GM12878 (cell line): ENCODE data around the gene KDM1B. TPM values are rescaled to one million over a fixed set of nuclear protein-coding genes. Genes with fewer than 3 reads are reported as not detected.

Source experiments
- ATAC-seq: fragments of 200-7000 bp; cut with Tn5 transposase; 3 replicates; pipeline ENCODE4 v1.9.1; 2020; ENCODE audit warnings: mild to moderate bottlenecking, moderate library complexity
- BruUV-seq: library from RNA; stranded (reverse); fragments of 400-500 nt; replicated peaks from 2 replicates; lab custom pipeline; 2021; lab: Mats Ljungman, UMichigan
- CTCF ChIA-PET: fragments of 300-600 bp; sonication (Branson Sonifier 250); formaldehyde crosslinking; extraction: SDS; loops from one replicate; lab custom pipeline; 2021; ENCODE audit warnings: inconsistent platforms; lab: Yijun Ruan, JAX
- POLR2A ChIA-PET: fragments of 350-600 bp; formaldehyde crosslinking; extraction: SDS; loops from one replicate; lab custom pipeline; 2021; ENCODE audit warnings: inconsistent platforms; lab: Charles Lee
- RAD21 ChIA-PET: fragments of 300-600 bp; sonication (Branson Sonifier 250); formaldehyde crosslinking; loops from one replicate; lab custom pipeline; 2023; ENCODE audit warnings: antibody characterized with exemption; ENCODE audit not compliant: unreplicated experiment; lab: Charles Lee
- SMC1A ChIA-PET: fragments of 300-600 bp; sonication (Branson Sonifier 250); formaldehyde crosslinking; loops from one replicate; lab custom pipeline; 2023; ENCODE audit not compliant: unreplicated experiment, uncharacterized antibody; lab: Charles Lee
- DNase-seq: peaks from one replicate; pipeline ENCODE4 v3.0.0-alpha.2; 2011; ENCODE audit warnings: low read depth, low spot score
- FAIRE-seq: peaks from 3 replicates; lab custom pipeline; 2011; peaks lifted over from hg19 to GRCh38; lab: Jason Lieb, UNC
- H2AFZ ChIP-seq: 2 replicates; pipeline ENCODE4 v1.6.0; 2011; ENCODE audit warnings: low read depth, low read length, control low read depth; ENCODE audit not compliant: control insufficient read depth
- H3K27ac ChIP-seq: 2 replicates; pipeline ENCODE4 v1.5.1; 2011; ENCODE audit warnings: control low read depth; ENCODE audit not compliant: control insufficient read depth, insufficient read depth
- H3K27me3 ChIP-seq, 2 experiments: replicated peaks in 1 of 2; 2 replicates each; pipeline versions ENCODE4 v1.6.0 to v1.6.1; 2011; ENCODE audit warnings: low read length in 1 of 2; ENCODE audit not compliant: control insufficient read depth in 2 of 2, insufficient read depth in 2 of 2
- H3K36me3 ChIP-seq, 2 experiments: 2 replicates each; pipeline ENCODE4 v1.5.1; 2011; ENCODE audit warnings: low read length in 1 of 2; ENCODE audit not compliant: control insufficient read depth in 2 of 2, insufficient read depth in 2 of 2
- H3K4me1 ChIP-seq: 2 replicates; pipeline ENCODE4 v1.6.1; 2011; ENCODE audit warnings: mild to moderate bottlenecking, low read length, moderate library complexity, mixed read lengths; ENCODE audit not compliant: control insufficient read depth, insufficient read depth
- H3K4me2 ChIP-seq: 2 replicates; pipeline ENCODE4 v1.6.0; 2011; ENCODE audit warnings: control low read depth; ENCODE audit not compliant: control insufficient read depth, insufficient read depth
- H3K4me3 ChIP-seq: fragments of 200-600 bp; sonication (generic); 2 replicates; pipeline ENCODE4 v1.5.1; 2016
- H3K79me2 ChIP-seq: 2 replicates; pipeline ENCODE4 v1.6.0; 2011; ENCODE audit warnings: low read length; ENCODE audit not compliant: control insufficient read depth, insufficient read depth
- H3K9ac ChIP-seq: 2 replicates; pipeline ENCODE4 v1.8.0; 2011; ENCODE audit warnings: low read length, control low read depth, mixed read lengths; ENCODE audit not compliant: control insufficient read depth, insufficient read depth
- H3K9me3 ChIP-seq: replicated peaks from 3 replicates; pipeline ENCODE4 v1.5.1; 2011; ENCODE audit warnings: mild to moderate bottlenecking, low read length; ENCODE audit not compliant: control insufficient read depth, insufficient read depth
- H4K20me1 ChIP-seq: 2 replicates; pipeline ENCODE4 v1.6.0; 2011; ENCODE audit not compliant: control insufficient read depth, insufficient read depth
- CREM ChIP-seq: IDR thresholded peaks from 2 replicates; pipeline ENCODE4 v1.6.1; 2014; ENCODE audit warnings: antibody characterized with exemption, low read depth
- HDAC6 ChIP-seq: fragments of 200-600 bp; sonication (generic); IDR thresholded peaks from one replicate; pipeline ENCODE4 v1.8.0; 2017; ENCODE audit warnings: antibody characterized with exemption; ENCODE audit not compliant: unreplicated experiment
- JUNB ChIP-seq: IDR thresholded peaks from 2 replicates; pipeline ENCODE4 v1.6.1; 2016; ENCODE audit warnings: antibody characterized with exemption, mild to moderate bottlenecking
- MTA3 ChIP-seq: IDR thresholded peaks from 2 replicates; pipeline ENCODE4 v1.6.1; 2012; ENCODE audit warnings: low read length, inconsistent platforms, borderline replicate concordance
- RAD51 ChIP-seq: fragments of 450-650 bp; IDR thresholded peaks from 2 replicates; pipeline ENCODE4 v1.6.1; 2016; ENCODE audit warnings: moderate library complexity, mild to moderate bottlenecking, inconsistent platforms
- RUNX3 ChIP-seq: IDR thresholded peaks from 2 replicates; pipeline ENCODE4 v1.6.1; 2012; ENCODE audit warnings: low read length, inconsistent platforms
- ZNF274 ChIP-seq: IDR thresholded peaks from one replicate; pipeline ENCODE4 v1.8.0; 2011; ENCODE audit not compliant: insufficient read length, insufficient read depth
- WGBS: methylation state at CpG from one replicate; pipeline ENCODE4 v1.1.6; 2016; ENCODE audit warnings: low lambda C conversion rate; ENCODE audit not compliant: insufficient replicate concordance, insufficient coverage; ENCODE audit errors: missing lambda C conversion rate; 5-methylcytosine and 5-hydroxymethylcytosine counted together
- in situ Hi-C: fragments of 300-500 bp; cut with MboI; formaldehyde crosslinking; loops from 9 replicates; pipeline ENCODE4 v1.14.3; 2018; ENCODE audit warnings: mixed read lengths
- intact Hi-C: fragments of 100-400 bp; cut with micrococcal nuclease; formaldehyde crosslinking; loops from one replicate; pipeline ENCODE4 v1.14.2; 2022; ENCODE audit not compliant: unreplicated experiment
- polyA plus RNA-seq, 11 experiments: library from polyadenylated mRNA; depleted of rRNA in 4 of 11; unstranded in 6 of 11; stranded (reverse) in 5 of 11; fragments of >200 nt; fragmentation: Nextera tagmentation in 4 of 11; fragmentation: Illumina TruSeq in 1 of 11; extraction: Ambion mirVana in 4 of 11; extraction: Trizol in 1 of 11; gene quantifications; 1 replicate in 1 of 11; 2 replicates in 10 of 11; pipeline versions ENCODE4 v1.2.1 to v1.2.3, GENCODE V29; 2011 to 2016; ENCODE audit warnings: inconsistent platforms in 2 of 11, missing spikeins in 2 of 11, low read depth in 1 of 11
- total RNA-seq, 4 experiments: library from RNA; depleted of rRNA in 3 of 4; stranded (reverse); fragments of >200 nt in 3 of 4; fragmentation: Illumina TruSeq in 1 of 4; extraction: Trizol in 1 of 4; gene quantifications; 2 replicates each; pipeline versions ENCODE4 v1.2.1 to v1.2.3, GENCODE V29; 2013 to 2021
- TF ChIP-seq, protein P1 (sequence below): IDR thresholded peaks from 2 replicates; pipeline ENCODE4 v1.6.1; 2012; ENCODE audit warnings: low read depth, low read length, improper control_type of control experiment
- TF ChIP-seq, protein P2 (sequence below): IDR thresholded peaks from 2 replicates; pipeline ENCODE4 v1.6.1; 2012; ENCODE audit warnings: low read length, inconsistent platforms
- TF ChIP-seq, protein P3 (sequence below): fragments of 450-650 bp; IDR thresholded peaks from 2 replicates; pipeline ENCODE4 v1.6.1; 2018; ENCODE audit warnings: borderline replicate concordance, mild to moderate bottlenecking; ENCODE audit not compliant: partially characterized antibody

KDM1B gene
- total and polyA plus RNA-seq, 10 of the 15 experiments (the other 5 are each of a cell fraction or from before 2014, with no cell fraction given): 1.7 to 22.5 (median 13.9) TPM

DNA sequence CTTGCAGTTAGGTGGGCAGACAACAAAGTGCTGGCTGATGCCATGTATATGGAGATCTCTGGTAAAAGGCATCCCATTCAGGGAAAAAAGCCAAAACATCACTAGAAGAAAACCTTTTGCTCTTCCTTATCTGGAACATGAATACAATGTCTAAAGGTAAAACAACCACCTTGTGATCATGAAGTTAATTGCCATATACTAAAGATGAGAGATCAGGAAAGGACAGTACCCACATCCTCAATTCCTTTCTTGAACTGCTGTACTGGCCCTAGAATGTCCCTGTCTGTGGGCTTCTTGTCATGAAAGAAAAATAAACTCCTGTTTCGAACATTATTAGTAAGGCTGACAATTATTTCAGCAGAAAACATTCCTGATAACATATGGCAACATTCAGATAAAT is 89.9 kb downstream of the KDM1B start:
- Histone ChIP-seq H3K36me3 (peaks cover 6 to 52% of the 10 kb centered on the region in 2 experiments), H4K20me1 (no peaks in the 10 kb centered on the region; the same call in 1 of the 2 replicates), H3K9me3 (peaks cover 11% of the 10 kb centered on the region), H3K4me2 (no peak overlapping the region), H3K27me3 (no peaks in the 10 kb centered on the region), H3K27ac (no peak overlapping the region), H2AFZ (no peak overlapping the region), H3K4me3 (no peak overlapping the region), H3K4me1 (peaks cover 7% of the 10 kb centered on the region), H3K79me2 (peaks cover 32% of the 10 kb centered on the region), H3K9ac (no peak overlapping the region)
- ATAC-seq (peak; percentile 27; the same call in 1 of the 3 replicates), FAIRE-seq (no peak), DNase-seq (no peak)
- intact Hi-C loops: no loop called here
- TF ChIP-seq HDAC6: no peak
- TF ChIP-seq, protein P1, sequence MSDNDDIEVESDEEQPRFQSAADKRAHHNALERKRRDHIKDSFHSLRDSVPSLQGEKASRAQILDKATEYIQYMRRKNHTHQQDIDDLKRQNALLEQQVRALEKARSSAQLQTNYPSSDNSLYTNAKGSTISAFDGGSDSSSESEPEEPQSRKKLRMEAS: no peak
- TF ChIP-seq, protein P2, sequence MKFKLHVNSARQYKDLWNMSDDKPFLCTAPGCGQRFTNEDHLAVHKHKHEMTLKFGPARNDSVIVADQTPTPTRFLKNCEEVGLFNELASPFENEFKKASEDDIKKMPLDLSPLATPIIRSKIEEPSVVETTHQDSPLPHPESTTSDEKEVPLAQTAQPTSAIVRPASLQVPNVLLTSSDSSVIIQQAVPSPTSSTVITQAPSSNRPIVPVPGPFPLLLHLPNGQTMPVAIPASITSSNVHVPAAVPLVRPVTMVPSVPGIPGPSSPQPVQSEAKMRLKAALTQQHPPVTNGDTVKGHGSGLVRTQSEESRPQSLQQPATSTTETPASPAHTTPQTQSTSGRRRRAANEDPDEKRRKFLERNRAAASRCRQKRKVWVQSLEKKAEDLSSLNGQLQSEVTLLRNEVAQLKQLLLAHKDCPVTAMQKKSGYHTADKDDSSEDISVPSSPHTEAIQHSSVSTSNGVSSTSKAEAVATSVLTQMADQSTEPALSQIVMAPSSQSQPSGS: no peak
- no peak for TF ChIP-seq ZNF274
- BruUV-seq: no TSS peak
- ChIA-PET POLR2A (no interaction called here), SMC1A (interaction anchor here (3.8 kb wide), 1 partner anchor 13 kb away, joined by 18 read pairs; no protein-coding TSS in a partner anchor), CTCF (interaction anchor here (1.3 kb wide), 1 partner anchor 9 kb away, joined by 3 read pairs; no protein-coding TSS in a partner anchor), RAD21 (no interaction called here)
- WGBS: 96% methylated on average over 1 of the region's 1 CpG
- in situ Hi-C loops: no loop called here

DNA sequence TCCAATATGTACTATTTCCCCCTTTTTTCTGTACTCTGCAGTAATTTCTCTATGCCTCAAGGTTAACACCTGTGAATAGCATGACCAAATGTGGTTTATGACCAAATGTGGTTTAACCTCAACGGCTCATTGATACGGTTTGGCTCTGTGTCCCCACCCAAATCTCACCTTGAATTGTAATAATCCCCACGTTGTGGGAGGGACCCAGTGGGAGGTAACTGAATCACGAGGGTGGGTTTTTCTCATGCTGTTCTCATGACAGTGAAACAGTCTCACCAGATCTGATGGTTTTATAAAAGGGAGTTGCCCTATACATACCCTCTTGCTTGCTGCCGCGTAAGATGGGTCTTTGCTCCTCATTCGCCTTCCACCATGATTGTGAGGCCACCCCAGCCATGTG is 90.4 kb downstream of the KDM1B start:
- FAIRE-seq (no peak), DNase-seq (no peak), ATAC-seq (peak; percentile 72)
- no peak overlapping the region; the same call in 1 of the 2 replicates for H3K27ac ChIP-seq
- H4K20me1 ChIP-seq: no peaks in the 10 kb centered on the region; the same call in 1 of the 2 replicates
- CTCF ChIA-PET: no interaction called here
- intact Hi-C loops (no loop called here), in situ Hi-C loops (no loop called here)
- SMC1A ChIA-PET: interaction anchor here (1.7 kb wide), 1 partner anchor 9 kb away, joined by 6 read pairs; no protein-coding TSS in a partner anchor
- WGBS: 36% methylated on average over 7 of the region's 7 CpGs
- BruUV-seq: no TSS peak
- H3K79me2 ChIP-seq: peaks cover 28% of the 10 kb centered on the region
- peaks cover 6 to 49% of the 10 kb centered on the region in 2 experiments for H3K36me3 ChIP-seq
- H3K9me3 ChIP-seq: peaks cover 11% of the 10 kb centered on the region
- no peak overlapping the region for H3K9ac ChIP-seq
- RAD21 ChIA-PET: no interaction called here
- no peak overlapping the region for H3K4me2 ChIP-seq
- H3K27me3 ChIP-seq: no peaks in the 10 kb centered on the region
- no peak overlapping the region for H3K4me3 ChIP-seq
- no peak overlapping the region for H2AFZ ChIP-seq
- peaks cover 7% of the 10 kb centered on the region for H3K4me1 ChIP-seq
- POLR2A ChIA-PET: interaction anchor here (0.6 to 2.3 kb wide), 2 partner anchors 12 to 14 kb away, joined by 4 to 8 read pairs; no protein-coding TSS in a partner anchor
- no peak; the same call in 1 of the 2 replicates for TF ChIP-seq JUNB
- 0 out of 2 replicates have a peak, but pooled peaks have one; percentile 34 for TF ChIP-seq CREM
- TF ChIP-seq, protein P3, sequence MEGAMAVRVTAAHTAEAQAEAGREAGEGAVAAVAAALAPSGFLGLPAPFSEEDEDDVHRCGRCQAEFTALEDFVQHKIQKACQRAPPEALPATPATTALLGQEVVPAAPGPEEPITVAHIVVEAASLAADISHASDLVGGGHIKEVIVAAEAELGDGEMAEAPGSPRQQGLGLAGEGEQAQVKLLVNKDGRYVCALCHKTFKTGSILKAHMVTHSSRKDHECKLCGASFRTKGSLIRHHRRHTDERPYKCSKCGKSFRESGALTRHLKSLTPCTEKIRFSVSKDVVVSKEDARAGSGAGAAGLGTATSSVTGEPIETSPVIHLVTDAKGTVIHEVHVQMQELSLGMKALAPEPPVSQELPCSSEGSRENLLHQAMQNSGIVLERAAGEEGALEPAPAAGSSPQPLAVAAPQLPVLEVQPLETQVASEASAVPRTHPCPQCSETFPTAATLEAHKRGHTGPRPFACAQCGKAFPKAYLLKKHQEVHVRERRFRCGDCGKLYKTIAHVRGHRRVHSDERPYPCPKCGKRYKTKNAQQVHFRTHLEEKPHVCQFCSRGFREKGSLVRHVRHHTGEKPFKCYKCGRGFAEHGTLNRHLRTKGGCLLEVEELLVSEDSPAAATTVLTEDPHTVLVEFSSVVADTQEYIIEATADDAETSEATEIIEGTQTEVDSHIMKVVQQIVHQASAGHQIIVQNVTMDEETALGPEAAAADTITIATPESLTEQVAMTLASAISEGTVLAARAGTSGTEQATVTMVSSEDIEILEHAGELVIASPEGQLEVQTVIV: no peak
- TF ChIP-seq MTA3: no peak; the same call in 1 of the 2 replicates
- 0 out of 2 replicates have a peak, but pooled peaks have one; percentile 21 for TF ChIP-seq RAD51
- TF ChIP-seq RUNX3: peak; percentile 96
